Natural killer cell treated with Interleukin-12 subunit alpha and Interleukin-12 subunit beta and Interleukin-15 and Interleukin-18, amount 100 ng/mL, for 72 hours (primary cell): ENCODE measurements around the gene NDUFS3. TPM values are rescaled to one million over a fixed set of nuclear protein-coding genes. Genes with fewer than 3 reads are reported as not detected.
A peak's percentile ranks its signal among the peaks of the same experiment; 100 is the strongest.
"Not testable (repeated sequence)": the region's sequence is repeated elsewhere in the genome, so short reads cannot be mapped to it uniquely, and the experiment has no call there.

Experiments
- ATAC-seq, 2 donors: fragments of 150-1000 bp; cut with Tn5 transposase in 1 of 2; sonication (Bioruptor Pico), chemical (Tn5 transposase) in 1 of 2; 2 replicates each; pipeline ENCODE4 v1.10.0; 2021
- DNase-seq: peaks from one replicate; pipeline ENCODE4 v3.0.0; 2022; ENCODE audit warnings: low spot score
- H3K27ac Mint-ChIP-seq, 2 donors: 1 replicate in 1 of 2; 2 replicates in 1 of 2; pipeline ENCODE4 v1.8.0; 2022; ENCODE audit warnings: mixed read lengths in 2 of 2, mild to moderate bottlenecking in 1 of 2, moderate library complexity in 1 of 2
- H3K27me3 Mint-ChIP-seq, 2 donors: 1 replicate in 1 of 2; 2 replicates in 1 of 2; pipeline ENCODE4 v1.8.0; 2022; ENCODE audit warnings: mixed read lengths in 2 of 2
- H3K36me3 Mint-ChIP-seq: one replicate; pipeline ENCODE4 v1.8.0; 2022; ENCODE audit warnings: mixed read lengths
- H3K4me1 Mint-ChIP-seq, 2 donors: 1 replicate in 1 of 2; 2 replicates in 1 of 2; pipeline ENCODE4 v1.8.0; 2022; ENCODE audit warnings: low read depth in 2 of 2, mixed read lengths in 2 of 2, mild to moderate bottlenecking in 1 of 2
- H3K4me3 Mint-ChIP-seq: one replicate; pipeline ENCODE4 v1.8.0; 2022; ENCODE audit warnings: mixed read lengths
- H3K9me3 Mint-ChIP-seq: 2 replicates; pipeline ENCODE4 v1.8.0; 2022; ENCODE audit warnings: mixed read lengths
- total RNA-seq, 2 donors: library from RNA; stranded (reverse); gene quantifications; one replicate each; pipeline ENCODE4 v1.2.3, GENCODE V29; 2022

The NDUFS3 gene
- total RNA-seq, 2 donors from 2014 or later: 101 to 145 TPM

GRCh38 chr11:47550288-47551047 is 28.4 kb upstream of the NDUFS3 start:
- DNase-seq: no peak
- Mint-ChIP-seq H3K27me3 (no peaks in the 10 kb centered on the region), H3K4me1 (peaks cover 38 to 57% of the 10 kb centered on the region in 2 donors), H3K36me3 (peaks cover 6% of the 10 kb centered on the region), H3K27ac (peak overlapping the region; percentile 98), H3K4me3 (peak overlapping the region; percentile 99), H3K9me3 (no peaks in the 10 kb centered on the region)
- no peak for ATAC-seq

- Mint-ChIP-seq H3K4me3 (peak overlapping the region; percentile 99), H3K27ac (peak overlapping the region; percentile 98), H3K4me1 (peaks cover 38 to 57% of the 10 kb centered on the region in 2 donors), H3K9me3 (no peaks in the 10 kb centered on the region), H3K36me3 (peaks cover 6% of the 10 kb centered on the region), H3K27me3 (no peaks in the 10 kb centered on the region)
- DNase-seq (no peak), ATAC-seq (no peak)
Observed at GRCh38 chr11:47551086-47551485, 27.8 kb upstream of the NDUFS3 start.

- H3K27ac Mint-ChIP-seq: peak overlapping the region; percentile 98
- H3K4me3 Mint-ChIP-seq: peak overlapping the region; percentile 99
- H3K36me3 Mint-ChIP-seq: peaks cover 6% of the 10 kb centered on the region
- no peaks in the 10 kb centered on the region for H3K9me3 Mint-ChIP-seq
- no peaks in the 10 kb centered on the region for H3K27me3 Mint-ChIP-seq
- H3K4me1 Mint-ChIP-seq: peaks cover 36 to 54% of the 10 kb centered on the region in 2 donors
- ATAC-seq (no peak), DNase-seq (no peak)
Observed at GRCh38 chr11:47552056-47552565, 26.8 kb upstream of the NDUFS3 start.

GRCh38 chr11:47552566-47553405 is 26.1 kb upstream of the NDUFS3 start, which contains the start of gene CELF1:
TSS of gene CELF1 (minus strand) at chr11:47553132. CDS start at chr11:47499523, 53,609 bp downstream.
- Mint-ChIP-seq H3K36me3 (peaks cover 6% of the 10 kb centered on the region), H3K4me1 (peaks cover 32 to 48% of the 10 kb centered on the region in 2 donors), H3K9me3 (no peaks in the 10 kb centered on the region), H3K4me3 (peak within 1 kb of the TSS; percentile 99), H3K27ac (peak within 1 kb of the TSS; percentile 98), H3K27me3 (no peaks in the 10 kb centered on the region)
- peak; percentile 95 for DNase-seq
- peak; percentile 98 to 99 for ATAC-seq

GRCh38 chr11:47553406-47553743 is 25.5 kb upstream of the NDUFS3 start:
- ATAC-seq (peak in 1 of 2 donors; percentile 28), DNase-seq (no peak)
- H3K4me3 Mint-ChIP-seq: peak overlapping the region; percentile 99
- no peaks in the 10 kb centered on the region for H3K9me3 Mint-ChIP-seq
- H3K27me3 Mint-ChIP-seq: no peaks in the 10 kb centered on the region
- peaks cover 6% of the 10 kb centered on the region for H3K36me3 Mint-ChIP-seq
- H3K4me1 Mint-ChIP-seq: peaks cover 27 to 42% of the 10 kb centered on the region in 2 donors
- H3K27ac Mint-ChIP-seq: peak overlapping the region; percentile 88 to 98

- H3K4me1 Mint-ChIP-seq: peaks cover 13 to 18% of the 10 kb centered on the region in 2 donors
- not testable (repeated sequence) for DNase-seq, H3K27me3 Mint-ChIP-seq, H3K9me3 Mint-ChIP-seq, H3K27ac Mint-ChIP-seq, H3K36me3 Mint-ChIP-seq, H3K4me3 Mint-ChIP-seq, ATAC-seq
Observed at GRCh38 chr11:47557004-47557403, 21.9 kb upstream of the NDUFS3 start.

GRCh38 chr11:47558695-47559094 is 20.2 kb upstream of the NDUFS3 start:
- ATAC-seq (no peak), DNase-seq (no peak)
- H3K4me3 Mint-ChIP-seq: no peak overlapping the region
- H3K27ac Mint-ChIP-seq: no peak overlapping the region
- no peaks in the 10 kb centered on the region for H3K36me3 Mint-ChIP-seq
- no peaks in the 10 kb centered on the region for H3K9me3 Mint-ChIP-seq
- H3K4me1 Mint-ChIP-seq: peaks cover 7 to 12% of the 10 kb centered on the region in 2 donors
- no peaks in the 10 kb centered on the region for H3K27me3 Mint-ChIP-seq

- no peaks in the 10 kb centered on the region for H3K36me3 Mint-ChIP-seq
- H3K9me3 Mint-ChIP-seq: no peaks in the 10 kb centered on the region
- no peaks in the 10 kb centered on the region for H3K27me3 Mint-ChIP-seq
- DNase-seq (no peak), ATAC-seq (no peak)
- H3K27ac Mint-ChIP-seq: no peak overlapping the region
- no peak overlapping the region for H3K4me3 Mint-ChIP-seq
- peaks cover 10 to 11% of the 10 kb centered on the region in 2 donors for H3K4me1 Mint-ChIP-seq
Observed at GRCh38 chr11:47560426-47560825, 18.4 kb upstream of the NDUFS3 start.

- H3K27ac Mint-ChIP-seq, H3K27me3 Mint-ChIP-seq, H3K9me3 Mint-ChIP-seq, H3K4me3 Mint-ChIP-seq, H3K36me3 Mint-ChIP-seq, ATAC-seq, DNase-seq: not testable (repeated sequence)
- H3K4me1 Mint-ChIP-seq: peaks cover 16% of the 10 kb centered on the region in 2 donors
Observed at GRCh38 chr11:47562393-47562792, 16.5 kb upstream of the NDUFS3 start.

- not testable (repeated sequence) for H3K9me3 Mint-ChIP-seq, DNase-seq
Observed at GRCh38 chr11:47564366-47564765, 14.5 kb upstream of the NDUFS3 start.

GRCh38 chr11:47564933-47565339 is 13.9 kb upstream of the NDUFS3 start:
- ATAC-seq: peak in 1 of 2 donors; percentile 1
- H3K4me3 Mint-ChIP-seq: peak overlapping the region; percentile 75
- no peak for DNase-seq
- H3K36me3 Mint-ChIP-seq: no peaks in the 10 kb centered on the region
- no peaks in the 10 kb centered on the region for H3K27me3 Mint-ChIP-seq
- peaks cover 16% of the 10 kb centered on the region in 2 donors for H3K4me1 Mint-ChIP-seq
- no peaks in the 10 kb centered on the region for H3K9me3 Mint-ChIP-seq
- H3K27ac Mint-ChIP-seq: peak overlapping the region; percentile 46 to 60

More at GRCh38 chr11:47564366-47564765, 14.5 kb upstream of the NDUFS3 start:
- peak overlapping the region; percentile 75 for H3K4me3 Mint-ChIP-seq
- not testable (repeated sequence) for H3K27me3 Mint-ChIP-seq, H3K36me3 Mint-ChIP-seq, ATAC-seq
- H3K4me1 Mint-ChIP-seq: peaks cover 16% of the 10 kb centered on the region in 2 donors
- H3K27ac Mint-ChIP-seq: peak overlapping the region in 1 of 2 donors; percentile 46

- peak; percentile 85 for DNase-seq
- peaks cover 12 to 16% of the 10 kb centered on the region in 2 donors for H3K4me1 Mint-ChIP-seq
- H3K36me3 Mint-ChIP-seq: no peaks in the 10 kb centered on the region
- peak; percentile 97 for ATAC-seq
- H3K27ac Mint-ChIP-seq: peak within 1 kb of the TSS; percentile 46 to 70
- H3K27me3 Mint-ChIP-seq: no peaks in the 10 kb centered on the region
- peak within 1 kb of the TSS; percentile 75 for H3K4me3 Mint-ChIP-seq
- no peaks in the 10 kb centered on the region for H3K9me3 Mint-ChIP-seq
Observed at GRCh38 chr11:47565340-47566148, 13.3 kb upstream of the NDUFS3 start, which contains the start of gene PTPMT1. TSS of gene PTPMT1 (plus strand) at chr11:47565599. CDS start at chr11:47565623, 24 bp downstream.

- H3K4me1 Mint-ChIP-seq: peaks cover 12 to 16% of the 10 kb centered on the region in 2 donors
- no peak for ATAC-seq
- no peaks in the 10 kb centered on the region for H3K27me3 Mint-ChIP-seq
- peak overlapping the region; percentile 75 for H3K4me3 Mint-ChIP-seq
- H3K36me3 Mint-ChIP-seq: no peaks in the 10 kb centered on the region
- H3K27ac Mint-ChIP-seq: peak overlapping the region; percentile 38 to 70
- H3K9me3 Mint-ChIP-seq: no peaks in the 10 kb centered on the region
- DNase-seq: no peak
Observed at GRCh38 chr11:47566149-47566698, 12.7 kb upstream of the NDUFS3 start.
